Muscle layer of colon (tissue), 2 donors: ENCODE results near the gene DTX3.
"Not testable (repeated sequence)": the region's sequence is repeated elsewhere in the genome, so short reads cannot be mapped to it uniquely, and the experiment has no call there.

Source experiments
- H3K27ac ChIP-seq: one replicate; pipeline ENCODE4 v1.7.0; 2013; ENCODE audit warnings: low read depth, mild to moderate bottlenecking, low read length, moderate library complexity
- H3K27me3 ChIP-seq, 2 donors: one replicate each; pipeline ENCODE4 v1.7.0; 2013; ENCODE audit warnings: low read length in 2 of 2, mild to moderate bottlenecking in 2 of 2; ENCODE audit not compliant: insufficient read depth in 2 of 2, control insufficient read depth in 1 of 2
- H3K36me3 ChIP-seq: one replicate; pipeline ENCODE4 v1.7.0; 2013; ENCODE audit warnings: mild to moderate bottlenecking, low read length; ENCODE audit not compliant: insufficient read depth
- H3K4me1 ChIP-seq: one replicate; pipeline ENCODE4 v1.7.0; 2013; ENCODE audit warnings: mild to moderate bottlenecking, low read length; ENCODE audit not compliant: insufficient read depth
- H3K4me3 ChIP-seq, 2 donors: one replicate each; pipeline ENCODE4 v1.7.0; 2013; ENCODE audit warnings: low read length in 2 of 2, low read depth in 1 of 2, mild to moderate bottlenecking in 1 of 2, moderate library complexity in 1 of 2
- H3K9ac ChIP-seq: one replicate; pipeline ENCODE4 v1.7.0; 2013; ENCODE audit warnings: low read length
- H3K9me3 ChIP-seq: one replicate; pipeline ENCODE4 v1.7.0; 2013; ENCODE audit warnings: mild to moderate bottlenecking, low read length
- donor health status: abdominal sarcoma.
- donor health status: Adenocarcinoma of cecum.

Gene DTX3

DNA sequence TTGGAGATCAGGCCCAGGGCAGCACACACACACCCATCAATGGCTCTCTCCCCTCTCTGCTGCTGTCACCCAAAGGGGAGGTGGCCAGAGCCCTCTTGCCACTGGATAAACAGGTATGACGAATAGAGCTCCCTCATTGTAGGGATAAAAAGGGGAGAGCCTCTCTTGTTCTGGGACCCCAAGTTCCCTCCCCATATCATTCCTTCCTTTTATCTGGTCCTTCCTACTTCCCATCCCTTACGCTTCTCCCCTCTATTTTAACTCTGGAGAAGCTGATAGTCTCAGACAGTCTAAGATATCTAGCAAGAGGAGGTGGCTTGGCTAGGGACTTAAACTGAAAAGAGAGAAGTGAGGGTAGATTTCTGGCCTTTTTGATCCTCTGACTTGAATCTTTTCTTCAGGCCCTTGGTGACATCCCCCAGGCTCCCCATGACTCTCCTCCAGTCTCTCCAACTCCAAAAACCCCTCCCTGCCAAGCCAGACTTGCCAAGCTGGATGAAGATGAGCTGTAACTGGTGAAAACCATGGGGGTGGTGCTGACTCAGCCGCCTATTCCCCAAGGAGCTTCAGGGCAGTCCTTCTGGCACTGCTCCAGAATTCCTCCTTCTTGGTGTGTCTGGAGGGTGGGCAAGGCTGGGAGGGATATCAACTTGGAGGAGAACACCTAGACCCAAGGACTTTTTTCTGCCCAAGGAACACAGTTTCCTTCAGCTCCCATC, 11.9 kb downstream of the DTX3 start:
- no peak overlapping the region for H3K27ac ChIP-seq
- peaks cover 43% of the 10 kb centered on the region for H3K36me3 ChIP-seq
- peaks cover 0 to 12% of the 10 kb centered on the region in 2 donors for H3K27me3 ChIP-seq
- no peaks in the 10 kb centered on the region for H3K9me3 ChIP-seq
- peaks cover 47% of the 10 kb centered on the region for H3K4me1 ChIP-seq
- H3K9ac ChIP-seq = no peak overlapping the region
- no peak overlapping the region for H3K4me3 ChIP-seq

DNA sequence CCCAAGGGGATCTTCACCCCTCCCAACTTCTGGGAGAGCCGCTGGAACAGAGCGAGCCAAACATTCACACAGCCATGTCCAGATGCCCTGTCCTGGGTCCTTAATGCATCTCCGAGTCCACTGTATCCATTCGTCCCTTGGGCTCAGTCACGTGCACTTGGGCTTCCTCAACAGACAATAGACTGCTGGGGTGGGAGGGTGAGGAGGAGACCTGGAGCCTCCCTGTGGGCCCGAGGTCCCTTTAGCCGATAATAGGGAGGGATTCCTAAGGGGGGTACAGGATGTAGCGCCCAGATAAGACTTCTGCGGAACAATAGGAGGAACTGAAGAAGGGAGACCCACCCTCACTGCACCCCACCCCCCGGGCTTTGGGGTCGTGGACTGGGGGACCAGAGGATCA, 13.3 kb downstream of the DTX3 start:
- peaks cover 10 to 16% of the 10 kb centered on the region in 2 donors for H3K27me3 ChIP-seq
- H3K4me1 ChIP-seq = peaks cover 49% of the 10 kb centered on the region
- H3K9ac ChIP-seq = no peak overlapping the region
- no peak overlapping the region for H3K27ac ChIP-seq
- H3K36me3 ChIP-seq = peaks cover 41% of the 10 kb centered on the region
- no peak overlapping the region for H3K4me3 ChIP-seq
- H3K9me3 ChIP-seq = no peaks in the 10 kb centered on the region

DNA sequence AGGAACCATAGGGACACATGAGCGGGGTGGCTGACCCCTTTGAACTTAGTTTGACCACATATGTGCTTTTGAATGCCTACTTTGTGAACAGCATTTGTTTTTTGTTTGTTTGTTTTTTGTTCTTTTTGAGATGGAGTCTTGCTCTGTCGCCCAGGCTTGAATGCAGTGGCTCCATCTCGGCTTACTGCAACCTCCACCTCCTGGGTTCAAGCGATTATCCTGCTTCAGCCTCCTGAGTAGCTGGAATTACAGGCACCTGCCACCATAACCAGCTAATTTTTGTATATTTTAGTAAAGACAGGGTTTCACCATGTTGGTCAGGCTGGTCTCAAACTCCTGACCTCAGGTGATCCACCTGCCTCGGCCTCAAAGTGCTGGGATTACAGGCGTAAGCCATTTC, 13.8 kb downstream of the DTX3 start:
- H3K27me3 ChIP-seq = peaks cover 11 to 21% of the 10 kb centered on the region in 2 donors

DNA sequence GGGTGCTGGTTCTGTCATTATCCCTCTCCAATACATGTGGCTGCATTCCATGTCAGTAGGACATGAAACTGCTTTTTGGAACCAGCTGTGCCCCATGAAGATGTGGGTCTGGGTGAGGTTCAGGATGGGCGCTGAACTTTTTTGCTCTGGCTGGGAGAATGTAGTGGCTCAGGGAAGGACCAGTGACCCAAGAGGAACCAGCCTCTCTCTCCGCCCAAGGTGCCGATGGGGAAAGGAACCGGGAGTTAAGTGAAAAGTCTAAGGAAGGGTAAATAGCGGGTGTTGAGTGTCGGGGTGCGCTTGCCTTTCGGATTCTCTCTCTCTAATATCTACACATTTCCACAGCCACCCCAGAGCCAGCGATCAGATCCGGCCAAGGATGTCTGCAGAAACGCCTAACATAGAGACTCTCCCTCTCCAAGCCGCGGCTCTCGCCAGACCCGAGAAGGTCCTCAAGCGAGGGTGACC, 14.4 kb downstream of the DTX3 start:
- Histone ChIP-seq H3K27ac (no peak overlapping the region), H3K4me1 (peaks cover 38% of the 10 kb centered on the region), H3K27me3 (peaks cover 11 to 21% of the 10 kb centered on the region in 2 donors), H3K9ac (no peak overlapping the region), H3K36me3 (peaks cover 37% of the 10 kb centered on the region), H3K9me3 (no peaks in the 10 kb centered on the region), H3K4me3 (no peak overlapping the region)

More for the DNA sequence above, 13.8 kb downstream of the DTX3 start:
- H3K27ac ChIP-seq, H3K9ac ChIP-seq, H3K4me3 ChIP-seq, H3K9me3 ChIP-seq: not testable (repeated sequence)
- H3K4me1 ChIP-seq = peaks cover 44% of the 10 kb centered on the region
- peaks cover 38% of the 10 kb centered on the region for H3K36me3 ChIP-seq

DNA sequence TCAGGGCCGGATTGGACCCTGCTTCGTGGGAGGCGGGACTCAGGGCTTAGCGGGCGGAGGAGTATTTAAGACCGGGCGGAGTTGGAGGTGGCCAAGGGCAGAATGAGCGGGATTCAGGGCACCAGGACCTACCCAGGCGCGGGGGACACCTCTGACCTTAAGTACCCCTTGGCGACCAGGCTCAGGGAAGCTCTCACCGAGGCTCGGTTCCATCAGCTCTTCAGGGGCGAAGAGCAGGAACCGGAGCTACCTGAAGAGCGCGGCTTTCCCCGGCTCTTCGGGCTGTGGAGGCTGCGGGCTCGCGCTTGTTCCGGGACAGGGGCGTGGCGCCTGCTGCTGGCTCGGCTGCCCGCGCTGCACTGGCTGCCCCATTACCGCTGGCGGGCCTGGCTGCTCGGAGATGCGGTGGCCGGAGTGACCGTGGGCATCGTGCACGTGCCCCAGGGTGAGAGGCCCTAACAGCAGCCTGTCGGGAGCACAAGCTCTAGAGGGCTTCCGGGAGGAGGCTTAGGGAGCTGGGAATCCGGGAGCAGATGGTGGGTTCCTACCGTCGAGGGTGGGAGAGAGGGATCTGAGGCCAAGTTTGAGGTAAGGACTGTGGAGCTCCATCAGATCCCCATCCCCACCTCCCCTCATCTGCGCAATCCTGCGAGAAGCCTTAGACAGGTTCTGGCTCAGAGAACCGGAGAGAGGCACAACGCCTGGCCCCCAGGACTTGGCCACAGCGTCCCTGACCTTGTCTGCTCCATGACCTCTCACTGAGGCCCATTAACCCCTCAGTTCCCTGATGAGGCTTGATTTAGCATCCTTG, 15.0 kb downstream of the DTX3 start:
- H3K27ac ChIP-seq = no peak overlapping the region
- peaks cover 32% of the 10 kb centered on the region for H3K4me1 ChIP-seq
- peaks cover 33% of the 10 kb centered on the region for H3K36me3 ChIP-seq
- H3K27me3 ChIP-seq = peaks cover 11 to 21% of the 10 kb centered on the region in 2 donors
- H3K4me3 ChIP-seq = no peak overlapping the region
- no peak overlapping the region for H3K9ac ChIP-seq
- no peaks in the 10 kb centered on the region for H3K9me3 ChIP-seq

DNA sequence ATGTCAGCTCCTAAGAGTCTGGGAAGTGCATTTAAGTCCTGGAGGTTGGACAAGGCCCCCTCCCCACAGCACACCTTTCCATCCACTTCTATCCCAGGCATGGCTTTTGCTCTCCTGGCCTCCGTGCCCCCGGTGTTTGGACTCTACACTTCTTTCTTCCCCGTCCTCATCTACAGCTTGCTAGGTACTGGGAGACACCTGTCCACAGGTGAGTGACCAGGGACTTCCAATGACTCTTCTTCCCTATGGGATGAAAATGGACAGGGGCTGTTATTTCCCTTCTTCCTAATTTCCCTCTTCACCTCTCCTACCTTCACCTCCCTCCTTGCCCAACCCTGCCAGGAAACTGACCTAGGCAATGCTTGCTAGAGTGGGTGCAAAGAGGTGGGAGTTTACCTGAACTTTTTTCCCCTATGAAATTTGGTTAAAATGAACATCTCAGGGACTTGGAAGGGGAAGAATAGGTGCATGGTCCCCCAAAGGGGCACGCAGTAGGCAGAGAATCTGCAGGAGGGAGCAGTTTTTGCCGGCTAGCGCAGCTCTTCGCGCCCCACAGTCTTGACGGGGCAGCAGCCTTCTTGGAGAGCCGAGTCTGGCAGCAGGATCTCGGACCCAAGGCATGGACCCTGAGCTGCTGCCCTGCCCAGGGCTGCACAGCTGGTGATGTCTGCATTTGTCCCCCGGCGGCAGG, 15.8 kb downstream of the DTX3 start:
- Histone ChIP-seq H3K27me3 (peaks cover 11 to 21% of the 10 kb centered on the region in 2 donors), H3K27ac (no peak overlapping the region), H3K9ac (no peak overlapping the region), H3K4me3 (no peak overlapping the region), H3K36me3 (peaks cover 33% of the 10 kb centered on the region), H3K9me3 (no peaks in the 10 kb centered on the region), H3K4me1 (peaks cover 24% of the 10 kb centered on the region)

DNA sequence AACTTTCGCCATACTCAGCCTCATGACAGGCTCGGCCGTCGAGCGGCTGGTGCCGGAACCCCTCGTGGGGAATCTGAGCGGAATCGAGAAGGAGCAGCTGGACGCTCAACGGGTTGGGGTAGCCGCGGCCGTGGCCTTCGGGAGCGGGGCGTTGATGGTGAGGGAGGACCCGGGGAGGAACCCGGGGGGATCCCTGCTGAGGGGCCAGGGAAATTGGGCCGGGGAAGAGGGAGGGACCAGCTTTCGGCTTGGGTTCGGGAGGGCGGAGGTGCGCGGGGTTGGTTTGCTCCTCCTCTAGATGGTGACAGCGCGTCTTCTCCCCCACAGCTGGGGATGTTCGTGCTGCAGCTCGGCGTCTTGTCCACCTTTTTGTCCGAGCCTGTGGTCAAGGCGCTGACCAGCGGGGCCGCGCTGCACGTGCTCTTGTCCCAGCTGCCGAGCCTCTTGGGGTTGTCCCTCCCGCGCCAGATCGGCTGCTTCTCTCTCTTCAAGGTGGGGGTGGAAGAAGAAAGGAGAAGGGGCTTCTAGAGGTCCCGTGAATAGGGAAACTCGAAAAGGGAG, 16.4 kb downstream of the DTX3 start:
- Histone ChIP-seq H3K4me1 (peaks cover 23% of the 10 kb centered on the region), H3K36me3 (peaks cover 33% of the 10 kb centered on the region), H3K27ac (no peak overlapping the region), H3K27me3 (peaks cover 11 to 22% of the 10 kb centered on the region in 2 donors), H3K9ac (no peak overlapping the region), H3K4me3 (peak overlapping the region; percentile 38 to 62), H3K9me3 (no peaks in the 10 kb centered on the region)

DNA sequence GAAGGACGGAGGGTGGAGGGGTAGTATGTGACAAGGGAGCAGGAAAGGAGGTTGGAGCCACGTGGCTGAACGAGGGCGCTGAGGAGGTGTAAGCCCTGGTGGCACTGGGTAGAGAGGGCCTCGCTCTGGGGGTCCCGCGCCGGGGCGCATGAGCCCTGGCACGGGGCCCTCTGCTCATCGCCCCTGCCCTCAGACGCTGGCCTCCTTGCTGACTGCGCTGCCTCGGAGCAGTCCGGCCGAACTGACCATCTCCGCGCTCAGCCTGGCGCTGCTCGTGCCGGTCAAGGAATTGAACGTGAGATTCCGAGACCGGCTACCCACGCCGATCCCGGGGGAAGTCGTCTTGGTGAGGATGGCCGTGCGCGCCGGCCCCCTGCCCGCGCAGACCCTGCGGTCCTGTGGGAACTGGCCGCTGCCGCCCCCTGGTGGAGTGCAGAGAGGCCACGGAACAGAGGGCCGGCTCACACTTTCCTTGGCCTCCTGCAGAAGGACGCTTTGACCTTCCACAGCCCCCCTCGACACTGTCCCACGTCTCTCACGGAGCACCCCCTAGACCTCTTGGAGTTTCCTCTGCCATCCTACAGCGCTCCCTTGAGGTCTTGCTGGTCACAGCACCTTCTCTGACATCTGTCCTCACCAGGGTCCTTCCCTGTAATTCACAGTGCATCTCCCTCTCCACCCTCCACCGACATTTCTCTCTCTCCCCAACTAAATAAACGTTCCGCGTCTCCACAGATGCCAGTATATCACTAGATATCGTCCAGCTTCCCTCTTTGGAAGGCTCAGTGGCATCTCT, 17.1 kb downstream of the DTX3 start:
- Histone ChIP-seq H3K27me3 (peaks cover 11 to 29% of the 10 kb centered on the region in 2 donors), H3K4me1 (peaks cover 16% of the 10 kb centered on the region), H3K9ac (no peak overlapping the region), H3K36me3 (peaks cover 30% of the 10 kb centered on the region), H3K9me3 (no peaks in the 10 kb centered on the region), H3K27ac (no peak overlapping the region), H3K4me3 (peak overlapping the region; percentile 38 to 62)

DNA sequence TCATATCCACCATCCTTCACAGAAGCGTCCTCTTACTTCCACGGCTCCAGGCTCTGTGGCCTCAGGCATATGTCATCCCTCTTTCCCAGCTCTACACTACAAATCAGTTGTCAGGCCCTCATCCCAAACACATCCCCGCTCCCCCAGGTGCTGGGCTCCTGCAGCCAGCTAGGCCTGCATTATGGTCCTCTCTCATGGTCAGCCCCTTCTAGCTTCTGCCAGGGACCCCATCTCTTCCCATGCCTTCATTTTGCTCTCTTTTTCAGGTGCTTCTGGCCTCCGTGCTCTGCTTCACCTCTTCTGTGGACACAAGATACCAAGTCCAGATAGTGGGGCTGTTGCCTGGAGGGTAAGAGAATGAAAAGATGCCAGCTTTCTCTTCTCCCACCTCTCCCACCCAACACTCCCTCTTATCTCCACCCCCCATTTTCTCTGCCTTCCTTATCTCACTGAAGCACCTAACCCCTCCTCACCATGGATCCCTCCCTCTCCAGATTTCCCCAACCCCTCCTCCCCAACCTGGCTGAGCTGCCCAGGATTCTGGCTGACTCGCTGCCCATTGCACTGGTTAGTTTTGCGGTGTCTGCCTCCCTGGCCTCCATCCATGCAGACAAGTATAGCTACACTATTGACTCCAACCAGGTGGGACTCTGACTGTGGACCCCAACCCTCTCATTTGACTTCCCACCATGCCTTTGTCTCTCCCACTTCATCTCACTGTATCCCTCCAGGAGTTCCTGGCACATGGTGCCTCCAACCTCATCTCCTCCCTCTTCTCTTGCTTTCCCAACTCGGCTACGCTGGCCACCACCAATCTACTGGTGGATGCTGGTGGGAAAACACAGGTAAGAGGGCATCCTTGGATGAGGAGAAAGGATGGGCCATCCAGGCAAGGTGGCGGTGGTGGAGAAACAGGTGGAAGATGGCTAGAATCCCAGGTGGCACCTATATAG, 17.9 kb downstream of the DTX3 start:
- Histone ChIP-seq H3K4me3 (peak overlapping the region in 1 of 2 donors; percentile 62), H3K27me3 (peaks cover 11 to 34% of the 10 kb centered on the region in 2 donors), H3K4me1 (peaks cover 15% of the 10 kb centered on the region), H3K9me3 (no peaks in the 10 kb centered on the region), H3K9ac (no peak overlapping the region), H3K36me3 (peaks cover 26% of the 10 kb centered on the region), H3K27ac (no peak overlapping the region)

DNA sequence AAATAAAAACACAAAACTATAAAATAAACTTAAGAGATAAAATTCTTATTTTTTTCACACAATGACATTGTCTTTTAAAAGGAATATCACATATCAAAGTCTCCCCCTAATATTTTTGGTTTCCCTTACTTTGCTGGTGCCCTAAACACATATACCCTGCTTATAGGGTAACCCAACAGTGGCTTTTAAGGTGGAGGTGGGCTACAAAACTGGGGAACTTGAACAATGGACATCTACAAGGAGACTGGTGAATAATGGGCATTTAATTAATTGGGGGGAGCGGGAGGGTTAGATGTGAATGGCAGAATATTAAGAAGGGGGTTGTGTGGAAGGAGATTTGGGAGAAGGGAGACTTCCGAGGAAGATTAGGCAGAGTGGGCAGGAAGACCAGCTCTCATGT, 18.8 kb downstream of the DTX3 start:
- H3K4me1 ChIP-seq = peaks cover 15% of the 10 kb centered on the region
- H3K9me3 ChIP-seq = no peaks in the 10 kb centered on the region
- no peak overlapping the region for H3K9ac ChIP-seq
- H3K36me3 ChIP-seq = peaks cover 22% of the 10 kb centered on the region
- H3K27ac ChIP-seq = no peak overlapping the region
- peaks cover 11 to 42% of the 10 kb centered on the region in 2 donors for H3K27me3 ChIP-seq
- no peak overlapping the region for H3K4me3 ChIP-seq
